Retinal pigment epithelial cell (primary cell): ENCODE data around the gene STXBP1.
A peak's percentile ranks its signal among the peaks of the same experiment; 100 is the strongest.
"Not testable (repeated sequence)": the region's sequence is repeated elsewhere in the genome, so short reads cannot be mapped to it uniquely, and the experiment has no call there.

Experiments used
- DNase-seq: peaks from one replicate; pipeline ENCODE4 v3.0.0-alpha.2; 2010; ENCODE audit warnings: low read depth
- H3K4me3 ChIP-seq: 2 replicates; pipeline ENCODE4 v1.5.1; 2011; ENCODE audit warnings: mild to moderate bottlenecking, low read length, control low read depth, moderate library complexity
- TF ChIP-seq, protein P1 (sequence below): conservative IDR thresholded peaks from 2 replicates; pipeline ENCODE4 v1.5.1; 2011; ENCODE audit warnings: low read depth, low read length, control low read depth, inconsistent platforms

STXBP1 gene

DNA sequence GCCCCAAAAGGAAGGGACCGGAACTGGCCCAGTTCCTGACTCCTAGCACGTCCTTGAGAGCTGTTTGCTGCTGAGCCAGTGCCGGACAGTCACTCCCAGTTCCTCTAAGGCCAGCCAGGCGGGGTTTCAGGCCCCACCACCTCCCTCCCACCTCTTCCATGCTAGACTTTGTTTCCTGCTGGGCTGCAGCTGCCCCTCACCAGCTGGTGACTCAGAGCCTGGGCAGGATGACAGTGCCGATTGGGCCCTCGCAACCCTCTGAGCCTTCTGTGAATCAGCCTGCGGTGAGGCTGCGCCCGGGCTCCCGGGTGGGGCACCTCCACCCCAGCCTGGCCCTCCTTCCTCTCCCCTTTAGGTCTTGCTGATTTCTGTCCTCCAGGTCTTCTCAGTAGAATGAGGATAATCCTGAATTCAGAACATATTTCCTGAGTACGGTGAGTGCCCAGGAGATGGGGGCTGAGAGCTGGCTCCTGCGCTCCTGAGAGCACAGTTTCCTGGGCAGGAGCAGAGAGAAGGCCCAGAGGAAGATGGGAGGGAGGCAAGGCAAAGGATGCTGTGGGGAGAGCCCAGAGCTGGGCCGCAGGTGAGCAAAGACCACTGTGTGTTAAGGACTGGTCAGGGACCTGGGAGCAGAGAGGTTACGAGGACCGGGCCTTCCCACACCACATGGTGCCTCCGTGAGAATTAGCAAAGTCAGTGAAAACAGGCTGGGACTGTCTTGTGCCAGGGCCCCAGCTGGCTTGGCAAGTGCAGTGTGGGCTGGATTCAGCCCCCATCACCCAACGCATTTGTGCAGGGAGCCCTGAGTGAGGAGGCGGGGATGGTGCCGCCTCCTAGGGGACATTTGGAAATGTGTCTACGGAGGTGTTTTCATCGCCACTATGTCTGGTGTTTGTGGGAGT, 32.9 kb upstream of the STXBP1 start:
- DNase-seq = peak; percentile 82
- H3K4me3 ChIP-seq = no peak overlapping the region
- TF ChIP-seq, protein P1, sequence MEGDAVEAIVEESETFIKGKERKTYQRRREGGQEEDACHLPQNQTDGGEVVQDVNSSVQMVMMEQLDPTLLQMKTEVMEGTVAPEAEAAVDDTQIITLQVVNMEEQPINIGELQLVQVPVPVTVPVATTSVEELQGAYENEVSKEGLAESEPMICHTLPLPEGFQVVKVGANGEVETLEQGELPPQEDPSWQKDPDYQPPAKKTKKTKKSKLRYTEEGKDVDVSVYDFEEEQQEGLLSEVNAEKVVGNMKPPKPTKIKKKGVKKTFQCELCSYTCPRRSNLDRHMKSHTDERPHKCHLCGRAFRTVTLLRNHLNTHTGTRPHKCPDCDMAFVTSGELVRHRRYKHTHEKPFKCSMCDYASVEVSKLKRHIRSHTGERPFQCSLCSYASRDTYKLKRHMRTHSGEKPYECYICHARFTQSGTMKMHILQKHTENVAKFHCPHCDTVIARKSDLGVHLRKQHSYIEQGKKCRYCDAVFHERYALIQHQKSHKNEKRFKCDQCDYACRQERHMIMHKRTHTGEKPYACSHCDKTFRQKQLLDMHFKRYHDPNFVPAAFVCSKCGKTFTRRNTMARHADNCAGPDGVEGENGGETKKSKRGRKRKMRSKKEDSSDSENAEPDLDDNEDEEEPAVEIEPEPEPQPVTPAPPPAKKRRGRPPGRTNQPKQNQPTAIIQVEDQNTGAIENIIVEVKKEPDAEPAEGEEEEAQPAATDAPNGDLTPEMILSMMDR = peak; percentile 49

DNA sequence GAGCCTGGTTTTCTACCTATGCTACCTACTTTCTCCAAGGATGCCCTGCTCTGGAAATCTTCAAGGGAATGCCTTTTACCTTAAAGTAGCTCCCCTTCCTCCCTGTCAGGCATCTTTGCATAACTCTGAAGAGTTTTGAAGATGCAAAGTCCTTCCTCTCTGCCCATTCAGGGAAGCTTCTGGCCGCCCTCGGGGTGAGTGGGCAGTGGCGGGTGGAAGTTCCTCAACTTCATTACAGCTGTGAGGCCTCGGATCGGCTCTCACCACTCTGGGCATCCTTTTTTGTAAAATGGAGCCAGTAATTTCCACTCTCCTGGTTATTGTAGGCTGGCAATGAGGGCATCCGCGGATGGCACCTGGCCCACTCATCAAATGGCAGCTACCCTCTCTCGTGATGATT, 31.7 kb upstream of the STXBP1 start:
- TF ChIP-seq, protein P1 = no peak
- DNase-seq = no peak
- H3K4me3 ChIP-seq = no peak overlapping the region

DNA sequence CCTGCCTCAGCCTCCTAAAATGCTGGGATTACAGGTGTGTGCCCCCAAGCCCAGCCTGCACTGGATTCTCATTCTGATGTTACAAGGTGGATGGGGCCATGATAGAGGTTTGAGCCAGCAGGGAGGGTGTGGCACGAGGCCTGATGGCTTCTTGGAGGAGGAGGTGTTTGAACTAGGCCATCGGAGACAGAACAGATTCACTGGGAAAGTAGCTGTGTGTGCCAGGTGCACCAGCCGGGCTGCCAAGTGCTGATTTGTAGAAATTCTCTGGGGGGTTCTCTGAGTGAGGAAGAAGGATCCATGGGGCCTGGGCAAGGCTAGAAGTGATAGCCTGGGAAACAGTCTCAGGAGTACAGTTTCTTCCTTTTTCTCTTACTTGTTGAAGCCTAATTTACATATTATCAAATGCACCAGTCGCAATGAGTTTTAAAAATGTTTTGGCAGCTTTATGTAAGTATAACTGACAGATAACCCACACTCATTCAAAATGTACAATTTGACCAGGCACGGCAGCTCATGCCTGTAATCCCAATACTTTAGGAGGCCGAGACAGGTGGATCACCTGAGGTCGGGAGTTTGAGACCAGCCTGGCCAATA, 31.1 kb upstream of the STXBP1 start:
- TF ChIP-seq, protein P1 = no peak
- no peak for DNase-seq
- H3K4me3 ChIP-seq = no peak overlapping the region

DNA sequence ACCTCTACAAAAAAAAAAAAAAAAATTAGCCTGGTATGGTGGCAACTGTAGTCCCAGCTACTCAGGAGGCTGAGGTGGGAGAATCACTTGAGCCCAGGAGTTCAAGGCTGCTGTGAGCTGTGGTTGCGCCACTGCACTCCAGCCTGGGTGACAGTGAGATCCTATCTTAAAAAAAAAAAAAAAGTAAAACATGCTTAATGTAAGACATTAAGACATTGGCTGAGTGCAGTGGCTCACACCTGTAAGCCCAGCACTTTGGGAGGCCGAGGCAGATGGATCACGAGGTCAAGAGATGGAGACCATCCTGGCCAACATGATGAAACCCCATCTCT, 27.6 kb upstream of the STXBP1 start:
- not testable (repeated sequence) for DNase-seq, H3K4me3 ChIP-seq

DNA sequence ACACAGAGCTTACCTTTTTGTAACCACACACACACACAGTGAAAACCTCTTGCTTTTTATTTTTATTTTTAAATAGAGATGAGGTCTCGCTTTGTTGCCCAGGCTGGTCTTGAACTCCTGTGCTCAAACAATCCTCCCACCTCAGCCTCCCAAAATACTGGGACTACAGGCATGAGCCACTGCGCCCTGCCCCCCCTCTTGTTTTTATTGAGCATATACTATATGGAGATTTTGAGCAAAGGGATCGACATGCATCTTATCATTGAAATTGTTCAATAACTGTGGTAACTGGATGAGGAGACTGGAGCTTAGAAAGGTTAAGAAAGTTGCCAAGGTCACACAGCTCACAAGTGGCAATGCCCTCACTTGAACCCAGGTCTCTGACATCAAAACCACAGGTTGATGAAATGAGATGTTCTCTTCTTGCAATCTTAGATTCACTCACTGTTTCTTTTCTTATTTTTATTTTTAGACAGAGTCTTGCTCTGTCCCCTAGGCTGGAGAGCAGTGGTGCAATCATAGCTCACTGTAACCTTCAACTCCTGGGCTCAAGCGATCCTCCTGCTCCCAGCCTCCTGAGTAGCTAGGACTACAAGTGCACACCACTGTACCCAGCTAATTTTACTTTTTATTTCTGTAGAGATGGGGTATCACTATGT, 26.8 kb upstream of the STXBP1 start:
- H3K4me3 ChIP-seq = no peak overlapping the region
- DNase-seq = no peak

DNA sequence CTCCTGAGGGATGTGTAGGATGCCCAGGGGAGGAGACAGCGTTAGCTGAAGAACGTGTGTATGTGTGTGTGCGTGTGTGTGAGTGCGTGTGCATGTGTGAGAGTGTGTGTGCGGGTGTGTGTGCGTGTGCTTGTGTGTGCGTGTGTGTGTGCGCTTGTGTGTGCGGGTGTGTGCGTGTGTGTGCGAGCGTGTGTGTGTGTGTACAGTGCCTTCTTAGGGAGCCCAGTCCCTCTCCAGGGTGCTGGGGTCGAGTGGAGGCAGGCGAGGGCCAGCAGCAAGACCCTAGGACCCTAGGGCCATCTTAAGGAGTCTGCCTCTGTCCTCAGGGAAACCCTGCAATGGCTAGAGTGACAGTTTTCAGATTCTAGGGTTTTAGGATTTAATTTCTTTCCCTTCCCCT, 26.0 kb upstream of the STXBP1 start:
- TF ChIP-seq, protein P1 = no peak
- no peak for DNase-seq
- no peak overlapping the region for H3K4me3 ChIP-seq

More for the DNA sequence above, 26.8 kb upstream of the STXBP1 start:
- TF ChIP-seq, protein P1 = no peak

DNA sequence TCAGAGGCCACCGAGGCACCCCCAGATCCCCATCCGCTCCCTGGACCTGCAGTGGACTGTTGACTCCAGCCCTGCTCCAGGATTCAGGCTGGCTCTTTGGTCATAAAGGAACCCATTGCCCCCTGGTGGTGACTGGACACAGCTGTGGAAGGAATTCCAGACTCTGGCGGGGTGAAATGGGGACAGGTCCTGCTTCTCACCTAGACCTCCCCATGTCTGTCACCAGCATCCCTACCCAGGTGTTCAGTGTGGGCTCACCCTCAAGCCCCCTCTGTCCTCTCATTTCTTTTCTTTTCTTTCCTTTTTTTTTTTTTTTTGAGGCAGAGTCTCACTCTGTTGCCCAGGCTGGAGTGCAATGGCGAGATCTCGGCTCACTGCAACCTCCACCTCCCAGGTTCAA, 25.5 kb upstream of the STXBP1 start:
- TF ChIP-seq, protein P1 = peak; percentile 95
- DNase-seq = no peak
- H3K4me3 ChIP-seq = no peak overlapping the region
